Keratinocyte (primary cell): ENCODE results near the gene DGKE. TPM values are rescaled to one million over a fixed set of nuclear protein-coding genes. Genes with fewer than 3 reads are reported as not detected.

ENCODE experiments used
- DNase-seq: peaks from one replicate; pipeline ENCODE4 v3.0.0-alpha.2; 2011; ENCODE audit warnings: low read depth, missing footprints, low spot score
- FAIRE-seq: peaks from 2 replicates; lab custom pipeline; 2011; peaks lifted over from hg19 to GRCh38; lab: Jason Lieb, UNC
- H2AFZ ChIP-seq: 2 replicates; pipeline ENCODE4 v1.6.0; 2012; ENCODE audit warnings: low read length, control low read depth, inconsistent platforms; ENCODE audit not compliant: control insufficient read depth
- H3K27ac ChIP-seq: 2 replicates; pipeline ENCODE4 v1.5.1; 2011; ENCODE audit warnings: low read length; ENCODE audit not compliant: control insufficient read depth, insufficient read depth
- H3K27me3 ChIP-seq: 3 replicates; pipeline ENCODE4 v1.6.0; 2011; ENCODE audit warnings: low read length; ENCODE audit not compliant: control insufficient read depth, insufficient read depth; ENCODE audit errors: extremely low read depth
- H3K36me3 ChIP-seq, 2 experiments: 2 replicates in 1 of 2; 3 replicates in 1 of 2; pipeline ENCODE4 v1.5.1; 2011; ENCODE audit warnings: low read length in 2 of 2, mild to moderate bottlenecking in 1 of 2; ENCODE audit not compliant: control insufficient read depth in 2 of 2, insufficient read depth in 2 of 2; ENCODE audit errors: extremely low read depth in 1 of 2
- H3K4me1 ChIP-seq: 3 replicates; pipeline ENCODE4 v1.5.1; 2011; ENCODE audit warnings: low read length; ENCODE audit not compliant: control insufficient read depth, insufficient read depth; ENCODE audit errors: extremely low read depth
- H3K4me2 ChIP-seq: 3 replicates; pipeline ENCODE4 v1.6.0; 2011; ENCODE audit warnings: low read depth, low read length; ENCODE audit not compliant: control insufficient read depth, insufficient read depth; ENCODE audit errors: extremely low read depth
- H3K4me3 ChIP-seq, 3 experiments: fragments of 200-600 bp in 1 of 3; sonication (generic) in 1 of 3; 2 replicates in 2 of 3; 3 replicates in 1 of 3; pipeline ENCODE4 v1.5.1; 2011 to 2016; ENCODE audit warnings: low read length in 3 of 3, mild to moderate bottlenecking in 3 of 3, control low read depth in 2 of 3, inconsistent platforms in 1 of 3, low read depth in 1 of 3, mixed read lengths in 1 of 3, mixed run types in 1 of 3, moderate library complexity in 1 of 3; ENCODE audit not compliant: control insufficient read depth in 2 of 3, insufficient read depth in 2 of 3; ENCODE audit errors: extremely low read depth in 1 of 3
- H3K79me2 ChIP-seq: 2 replicates; pipeline ENCODE4 v1.6.0; 2012; ENCODE audit warnings: low read length; ENCODE audit not compliant: control insufficient read depth, insufficient read depth
- H3K9ac ChIP-seq: 3 replicates; pipeline ENCODE4 v1.6.0; 2011; ENCODE audit warnings: low read length; ENCODE audit not compliant: control insufficient read depth, insufficient read depth; ENCODE audit errors: extremely low read depth
- H3K9me1 ChIP-seq: 3 replicates; pipeline ENCODE4 v1.6.0; 2011; ENCODE audit warnings: low read length; ENCODE audit not compliant: control insufficient read depth, insufficient read depth; ENCODE audit errors: extremely low read depth
- H3K9me3 ChIP-seq: 2 replicates; pipeline ENCODE4 v1.5.1; 2012; ENCODE audit warnings: low read depth, low read length; ENCODE audit not compliant: control insufficient read depth
- H4K20me1 ChIP-seq: 3 replicates; pipeline ENCODE4 v1.6.0; 2011; ENCODE audit warnings: low read length; ENCODE audit not compliant: control insufficient read depth, insufficient read depth; ENCODE audit errors: extremely low read depth
- EZH2 ChIP-seq: IDR thresholded peaks from one replicate; pipeline ENCODE4 v1.6.1; 2012; ENCODE audit warnings: inconsistent platforms, mild to moderate bottlenecking, low read length, moderate library complexity
- dilution Hi-C: fragments of 300-500 bp; cut with MboI; formaldehyde crosslinking; loops from one replicate; pipeline ENCODE4 v1.7.0; 2020; ENCODE audit warnings: low sequenced_read_pairs; ENCODE audit not compliant: extremely low pct_ligation_motif_present
- polyA plus RNA-seq, 5 experiments: library from polyadenylated mRNA; depleted of rRNA in 3 of 5; stranded (reverse) in 3 of 5; stranded (forward) in 1 of 5; unstranded in 1 of 5; fragments of >200 nt; gene quantifications; 1 replicate in 1 of 5; 2 replicates in 3 of 5; 3 replicates in 1 of 5; pipeline versions ENCODE4 v1.2.1 to v1.2.3, GENCODE V29; 2011 to 2012; ENCODE audit warnings: missing spikeins in 2 of 5, low read depth in 1 of 5, low replicate concordance in 1 of 5
- TF ChIP-seq, protein P1 (sequence below), 3 experiments: IDR thresholded peaks in 1 of 3; conservative IDR thresholded peaks in 1 of 3; optimal IDR thresholded peaks in 1 of 3; 2 replicates in 2 of 3; 3 replicates in 1 of 3; pipeline versions ENCODE3 to v1.5.1; 2011; ENCODE audit warnings: low read length in 3 of 3, mild to moderate bottlenecking in 3 of 3, moderate library complexity in 2 of 3, control low read depth in 1 of 3, inconsistent platforms in 1 of 3; ENCODE audit not compliant: insufficient read depth in 2 of 3; ENCODE audit errors: extremely low read depth in 1 of 3

Gene DGKE
- polyA plus RNA-seq, 1 donor (not counting 4 experiments of a cell fraction or from before 2014, with no cell fraction given): 4.7 TPM

DNA sequence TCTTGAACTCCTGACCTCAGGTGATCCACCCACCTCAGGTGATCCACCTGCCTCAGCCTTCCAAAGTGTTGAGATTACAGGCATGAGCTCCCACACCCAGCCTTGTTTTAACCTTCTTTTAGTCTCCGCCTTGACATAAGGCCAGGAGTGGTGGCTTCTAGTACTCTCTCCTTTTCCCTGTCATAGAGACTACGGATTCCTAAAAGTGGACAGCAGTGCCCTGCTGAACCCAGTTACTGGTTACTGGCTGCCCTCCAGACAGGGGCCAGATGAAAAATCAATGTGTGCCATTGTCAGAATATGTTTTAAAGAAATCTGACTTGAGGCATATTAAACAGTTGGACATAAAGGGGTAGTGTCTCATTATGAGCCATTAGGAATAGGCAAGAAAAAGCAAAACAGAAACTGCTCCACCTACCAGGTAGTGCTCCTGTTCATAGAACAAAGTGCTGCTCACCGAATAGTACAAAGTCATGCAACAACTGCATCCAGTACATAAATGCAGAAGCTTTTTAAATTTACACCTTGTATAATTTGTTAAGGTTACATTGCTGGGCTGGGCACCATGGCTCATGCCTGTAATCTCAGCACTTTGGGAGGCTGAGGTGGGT, 47.8 kb downstream of the DGKE start:
- dilution Hi-C loops: no loop called here
- Histone ChIP-seq H3K9ac (no peak overlapping the region), H3K27me3 (no peaks in the 10 kb centered on the region), H3K27ac (no peak overlapping the region), H2AFZ (no peak overlapping the region), H3K36me3 (peaks cover 0 to 3% of the 10 kb centered on the region in 2 experiments), H4K20me1 (peaks cover 3% of the 10 kb centered on the region), H3K4me1 (no peaks in the 10 kb centered on the region), H3K9me1 (no peaks in the 10 kb centered on the region), H3K9me3 (no peaks in the 10 kb centered on the region), H3K4me2 (no peak overlapping the region), H3K4me3 (no peak overlapping the region), H3K79me2 (no peaks in the 10 kb centered on the region)
- no peak for TF ChIP-seq EZH2
- TF ChIP-seq, protein P1, sequence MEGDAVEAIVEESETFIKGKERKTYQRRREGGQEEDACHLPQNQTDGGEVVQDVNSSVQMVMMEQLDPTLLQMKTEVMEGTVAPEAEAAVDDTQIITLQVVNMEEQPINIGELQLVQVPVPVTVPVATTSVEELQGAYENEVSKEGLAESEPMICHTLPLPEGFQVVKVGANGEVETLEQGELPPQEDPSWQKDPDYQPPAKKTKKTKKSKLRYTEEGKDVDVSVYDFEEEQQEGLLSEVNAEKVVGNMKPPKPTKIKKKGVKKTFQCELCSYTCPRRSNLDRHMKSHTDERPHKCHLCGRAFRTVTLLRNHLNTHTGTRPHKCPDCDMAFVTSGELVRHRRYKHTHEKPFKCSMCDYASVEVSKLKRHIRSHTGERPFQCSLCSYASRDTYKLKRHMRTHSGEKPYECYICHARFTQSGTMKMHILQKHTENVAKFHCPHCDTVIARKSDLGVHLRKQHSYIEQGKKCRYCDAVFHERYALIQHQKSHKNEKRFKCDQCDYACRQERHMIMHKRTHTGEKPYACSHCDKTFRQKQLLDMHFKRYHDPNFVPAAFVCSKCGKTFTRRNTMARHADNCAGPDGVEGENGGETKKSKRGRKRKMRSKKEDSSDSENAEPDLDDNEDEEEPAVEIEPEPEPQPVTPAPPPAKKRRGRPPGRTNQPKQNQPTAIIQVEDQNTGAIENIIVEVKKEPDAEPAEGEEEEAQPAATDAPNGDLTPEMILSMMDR (optimal IDR thresholded peaks at IDR 0.05 in 1 of 3, IDR thresholded peaks at IDR 0.05 in 1 of 3, conservative IDR thresholded peaks at IDR 0.05 in 1 of 3; ENCODE audit: extremely low read depth in 1 of 3, insufficient read depth in 2 of 3, low read length in 3 of 3): no peak
- FAIRE-seq: no peak
- no peak for DNase-seq

DNA sequence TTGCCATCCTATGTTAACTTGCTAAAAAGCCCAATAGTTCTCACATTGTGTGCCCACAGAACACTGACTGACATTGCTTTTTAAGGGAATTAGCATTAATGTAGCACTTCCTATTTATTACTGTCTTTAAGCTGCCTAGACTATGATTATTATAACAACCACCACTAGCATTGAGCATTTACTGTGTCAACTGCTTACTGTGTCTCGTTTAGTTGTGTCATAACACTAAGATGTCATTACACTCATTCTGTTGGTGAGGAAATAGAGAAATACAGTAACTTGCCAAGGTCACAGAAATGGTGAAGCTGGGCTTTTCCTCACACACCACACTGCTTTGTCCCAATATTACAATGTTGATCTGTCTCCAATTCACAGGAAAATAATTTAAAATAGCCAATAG, 49.7 kb downstream of the DGKE start:
- Histone ChIP-seq H3K27me3 (no peaks in the 10 kb centered on the region), H3K27ac (no peak overlapping the region), H3K79me2 (no peaks in the 10 kb centered on the region), H3K4me3 (no peak overlapping the region), H3K4me1 (no peaks in the 10 kb centered on the region), H4K20me1 (peaks cover 3% of the 10 kb centered on the region), H2AFZ (no peak overlapping the region), H3K4me2 (no peak overlapping the region), H3K36me3 (peaks cover 0 to 3% of the 10 kb centered on the region in 2 experiments), H3K9ac (no peak overlapping the region), H3K9me3 (peaks cover 10% of the 10 kb centered on the region), H3K9me1 (no peaks in the 10 kb centered on the region)
- no peak for TF ChIP-seq EZH2
- TF ChIP-seq, protein P1 (optimal IDR thresholded peaks at IDR 0.05 in 1 of 3, IDR thresholded peaks at IDR 0.05 in 1 of 3, conservative IDR thresholded peaks at IDR 0.05 in 1 of 3; ENCODE audit: extremely low read depth in 1 of 3, insufficient read depth in 2 of 3, low read length in 3 of 3): no peak
- dilution Hi-C loops: no loop called here
- no peak for FAIRE-seq
- no peak for DNase-seq
